ENCODE data around the gene SLC6A5. TPM values are rescaled to one million over a fixed set of nuclear protein-coding genes. Genes with fewer than 3 reads are reported as not detected.

SLC6A5 gene
- total RNA-seq, 1 experiment from 2014 or later = not detected

GRCh38 chr11:20654038-20654437, 54.6 kb downstream of the SLC6A5 start:
- POLR2A ChIA-PET = no interaction called here
- CTCF ChIA-PET = no interaction called here
- intact Hi-C loops (cut with micrococcal nuclease) = no loop called here
- RAD21 ChIA-PET (ENCODE audit: low non-redundant PET in 1 of 2, low total read pairs in 2 of 2, uncharacterized antibody in 2 of 2, unreplicated experiment in 2 of 2) = no interaction called here
- H3K4me3 ChIP-seq (replicated peaks in 1 of 2; ENCODE audit: low read depth in 1 of 2, low read length in 2 of 2) = no peak overlapping the region
- no peaks in the 10 kb centered on the region for H3K36me3 ChIP-seq (ENCODE audit: control insufficient read depth in 1 of 2, insufficient read depth in 2 of 2, low read length in 2 of 2)
- TF ChIP-seq ZBTB33 (IDR thresholded peaks at IDR 0.05; ENCODE audit: extremely low read depth, insufficient replicate concordance, low read length) (no peak), TCF7L2 (IDR thresholded peaks at IDR 0.05; ENCODE audit: borderline replicate concordance, extremely low read depth, insufficient read depth, insufficient read length) (no peak), FOSL1 (IDR thresholded peaks at IDR 0.05; ENCODE audit: low read depth) (no peak), ZFX (IDR thresholded peaks at IDR 0.05) (no peak)
- H3K9ac ChIP-seq (ENCODE audit: low read length) = no peak overlapping the region
- no peaks in the 10 kb centered on the region for H3K9me3 ChIP-seq (ENCODE audit: control insufficient read depth in 1 of 2, insufficient read depth in 1 of 2, low read depth in 1 of 2, low read length in 2 of 2)
- ATAC-seq (no peak), DNase-seq (ENCODE audit: low read depth, low spot score) (no peak)
- no peak overlapping the region for H3K4me2 ChIP-seq (ENCODE audit: low read length)
- no peaks in the 10 kb centered on the region for H3K79me2 ChIP-seq (ENCODE audit: insufficient read depth, low read length)
- H3K9me2 ChIP-seq (ENCODE audit: insufficient read depth) = no peaks in the 10 kb centered on the region
- BruUV-seq (replicated peaks) = no TSS peak
- H3K27ac ChIP-seq (ENCODE audit: low read depth, low read length) = no peak overlapping the region
- no peak overlapping the region for H2AFZ ChIP-seq (ENCODE audit: low read depth, low read length, poor library complexity, severe bottlenecking)
- no peaks in the 10 kb centered on the region for H3K4me1 ChIP-seq (ENCODE audit: control insufficient read depth in 1 of 2, insufficient read depth in 2 of 2, low read length in 2 of 2)
- peaks cover 8% of the 10 kb centered on the region; the same call in 1 of the 2 replicates for H3K27me3 ChIP-seq (ENCODE audit: insufficient read depth, low read length)
- H4K20me1 ChIP-seq (ENCODE audit: insufficient read depth) = no peaks in the 10 kb centered on the region

GRCh38 chr11:20656901-20657300, 57.5 kb downstream of the SLC6A5 start:
- POLR2A ChIA-PET = no interaction called here
- intact Hi-C loops (cut with micrococcal nuclease) = no loop called here
- TF ChIP-seq RAD21 (IDR thresholded peaks at IDR 0.05; ENCODE audit: low read depth) (no peak), CEBPB (IDR thresholded peaks at IDR 0.05; ENCODE audit: low read depth) (no peak), EGR1 (IDR thresholded peaks at IDR 0.05; ENCODE audit: low read depth) (no peak), YY1 (IDR thresholded peaks at IDR 0.05; ENCODE audit: extremely low read depth, insufficient replicate concordance, low read depth, low read length) (no peak), EZH2phosphoT487 (IDR thresholded peaks at IDR 0.05; ENCODE audit: borderline replicate concordance) (no peak), ZBTB33 (IDR thresholded peaks at IDR 0.05; ENCODE audit: extremely low read depth, insufficient replicate concordance, low read length) (no peak), ATF3 (IDR thresholded peaks at IDR 0.05) (no peak), SRF (IDR thresholded peaks at IDR 0.05; ENCODE audit: low read depth) (no peak), CBX3 (IDR thresholded peaks at IDR 0.05; ENCODE audit: low read depth) (no peak), ELF1 (IDR thresholded peaks at IDR 0.05; ENCODE audit: borderline replicate concordance, low read depth) (no peak)

More at GRCh38 chr11:20656901-20657300, 57.5 kb downstream of the SLC6A5 start:
- no peak for ATAC-seq
- H3K27me3 ChIP-seq (ENCODE audit: insufficient read depth, low read length) = peaks cover 8% of the 10 kb centered on the region; the same call in 1 of the 2 replicates
- no peak overlapping the region for H3K4me3 ChIP-seq (replicated peaks in 1 of 2; ENCODE audit: low read depth in 1 of 2, low read length in 2 of 2)
- no peak overlapping the region for H3K9ac ChIP-seq (ENCODE audit: low read length)
- no TSS peak for BruUV-seq (replicated peaks)
- no peak for DNase-seq (ENCODE audit: low read depth, low spot score)
- H3K9me2 ChIP-seq (ENCODE audit: insufficient read depth) = no peaks in the 10 kb centered on the region
- no peaks in the 10 kb centered on the region for H3K9me3 ChIP-seq (ENCODE audit: control insufficient read depth in 1 of 2, insufficient read depth in 1 of 2, low read depth in 1 of 2, low read length in 2 of 2)
- ChIA-PET CTCF (interaction anchor here (0.7 kb wide), 1 partner anchor 490 kb away, joined by 3 read pairs; no protein-coding TSS in a partner anchor), RAD21 (ENCODE audit: low non-redundant PET in 1 of 2, low total read pairs in 2 of 2, uncharacterized antibody in 2 of 2, unreplicated experiment in 2 of 2) (no interaction called here)
- H4K20me1 ChIP-seq (ENCODE audit: insufficient read depth) = no peaks in the 10 kb centered on the region
- H2AFZ ChIP-seq (ENCODE audit: low read depth, low read length, poor library complexity, severe bottlenecking) = no peak overlapping the region
- H3K36me3 ChIP-seq (ENCODE audit: control insufficient read depth in 1 of 2, insufficient read depth in 2 of 2, low read length in 2 of 2) = no peaks in the 10 kb centered on the region
- H3K79me2 ChIP-seq (ENCODE audit: insufficient read depth, low read length) = no peaks in the 10 kb centered on the region
- H3K27ac ChIP-seq (ENCODE audit: low read depth, low read length) = no peak overlapping the region
- H3K4me1 ChIP-seq (ENCODE audit: control insufficient read depth in 1 of 2, insufficient read depth in 2 of 2, low read length in 2 of 2) = no peaks in the 10 kb centered on the region
- H3K4me2 ChIP-seq (ENCODE audit: low read length) = no peak overlapping the region

Measured in HCT116 (cell line).